Measurements from ENCODE around the gene SLC5A5. TPM values are rescaled to one million over a fixed set of nuclear protein-coding genes. Genes with fewer than 3 reads are reported as not detected.

The SLC5A5 gene
- total and polyA plus RNA-seq, 2 of the 8 experiments (the other 6 are each of a cell fraction or from before 2014, with no cell fraction given), result 1.5 to 1.8 TPM

DNA sequence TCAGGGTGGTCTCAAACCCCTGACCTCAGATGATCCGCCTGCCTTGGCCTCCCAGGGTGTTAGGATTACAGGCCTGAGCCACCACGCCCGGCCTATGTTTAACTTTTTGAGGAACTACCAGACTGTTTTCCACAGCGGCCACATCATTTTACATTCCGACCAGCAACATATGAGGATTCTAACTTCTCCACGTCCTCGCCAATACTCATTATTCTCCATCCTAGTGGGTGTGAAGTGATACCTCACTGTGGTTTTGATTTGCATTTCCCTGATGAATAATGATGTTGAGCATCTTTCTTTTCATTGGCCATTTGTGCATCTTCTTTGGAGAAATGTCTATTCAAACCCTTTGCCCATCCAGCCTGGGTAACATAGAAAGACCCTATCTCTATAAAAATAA, 14.8 kb downstream of the SLC5A5 start:
- Histone ChIP-seq H3K56ac (replicated peaks; ENCODE audit: insufficient read length, low read depth, low read length) (no peak overlapping the region), H2AFZ (ENCODE audit: low read length) (no peak overlapping the region), H3K4me2 (ENCODE audit: insufficient read depth in 1 of 2, low read depth in 2 of 2, low read length in 2 of 2) (no peak overlapping the region), H2BK5ac (ENCODE audit: low read depth, low read length) (no peak overlapping the region), H3K4me1 (replicated peaks in 1 of 4; ENCODE audit: control insufficient read depth in 3 of 4, insufficient read depth in 4 of 4, low read length in 3 of 4) (no peaks in the 10 kb centered on the region; a peak in 2 of 7 replicates), H4K20me1 (replicated peaks in 1 of 2; ENCODE audit: control insufficient read depth in 1 of 2, insufficient read depth in 2 of 2, low read length in 2 of 2) (peaks cover 0 to 1% of the 10 kb centered on the region in 2 experiments), H3K27ac (ENCODE audit: low read depth, low read length) (no peak overlapping the region), H4K91ac (replicated peaks; ENCODE audit: insufficient read length, low read length) (no peak overlapping the region), H3K4ac (replicated peaks; ENCODE audit: insufficient read length, low read depth, low read length) (no peak overlapping the region), H3K9me3 (ENCODE audit: insufficient read depth in 2 of 2, low read depth in 1 of 2, low read length in 1 of 2) (no peaks in the 10 kb centered on the region), H4K8ac (ENCODE audit: extremely low read depth, insufficient read depth, low read length) (no peak overlapping the region), H3K14ac (ENCODE audit: insufficient read length) (no peak overlapping the region), H3K79me1 (ENCODE audit: low read depth, low read length) (no peaks in the 10 kb centered on the region), H3K23ac (ENCODE audit: insufficient read length) (no peak overlapping the region), H3K23me2 (ENCODE audit: low read depth, low read length) (no peaks in the 10 kb centered on the region), H2BK12ac (ENCODE audit: low read depth, low read length) (no peak overlapping the region), H2BK15ac (ENCODE audit: low read length) (no peak overlapping the region), H2BK120ac (replicated peaks; ENCODE audit: low read depth, low read length) (no peak overlapping the region), H3K79me2 (ENCODE audit: control insufficient read depth in 1 of 2, insufficient read depth in 2 of 2, low read length in 2 of 2) (no peaks in the 10 kb centered on the region), H2BK20ac (ENCODE audit: low read length) (no peak overlapping the region), H4K5ac (ENCODE audit: insufficient read length, low read depth, low read length) (no peak overlapping the region), H3K18ac (ENCODE audit: extremely low read depth, low read length) (no peak overlapping the region), H3K4me3 (ENCODE audit: extremely low read depth in 1 of 4, insufficient read depth in 2 of 4, low read depth in 3 of 4, low read length in 4 of 4) (no peak overlapping the region), H2AK5ac (ENCODE audit: low read depth, low read length) (no peak overlapping the region), H3K36me3 (ENCODE audit: control insufficient read depth in 2 of 4, insufficient read depth in 4 of 4, low read length in 3 of 4) (no peaks in the 10 kb centered on the region), H3K27me3 (replicated peaks in 1 of 4; ENCODE audit: control insufficient read depth in 3 of 4, extremely low read depth in 1 of 4, insufficient read depth in 3 of 4, low read length in 3 of 4) (no peaks in the 10 kb centered on the region; a peak in 1 of 7 replicates), H3K9ac (replicated peaks in 1 of 4; ENCODE audit: extremely low read depth in 1 of 4, low read depth in 3 of 4, low read length in 3 of 4) (no peak overlapping the region)
- DNase-seq (ENCODE audit: low read depth in 1 of 2, low spot score in 2 of 2) (no peak), FAIRE-seq (no peak)
- 89% methylated on average over 6 of the region's 7 CpGs; no CpG with 5 or more reads in 1 of the 2 experiments for WGBS, 2 experiments (ENCODE audit: extremely low coverage in 1 of 2, insufficient coverage in 1 of 2, insufficient read length in 1 of 2, insufficient replicate concordance in 2 of 2, low coverage in 1 of 2, low lambda C conversion rate in 2 of 2, missing lambda C conversion rate in 1 of 2)
- ChIA-PET CTCF (ENCODE audit: partially characterized antibody) (interaction anchor here (1.0 kb wide), 1 partner anchor 112 kb away, joined by 3 read pairs; no protein-coding TSS in a partner anchor), POLR2A (ENCODE audit: partially characterized antibody) (interaction anchor here (0.7 kb wide), 1 partner anchor 200 kb away, joined by 3 read pairs; no protein-coding TSS in a partner anchor)
- TF ChIP-seq PHF8 (conservative IDR thresholded peaks at IDR 0.05; ENCODE audit: low read depth, low read length) (no peak), JUN (IDR thresholded peaks at IDR 0.05; ENCODE audit: low read depth, low read length) (no peak), HDAC2 (IDR thresholded peaks at IDR 0.05; ENCODE audit: borderline replicate concordance in 1 of 2, low read depth in 2 of 2, low read length in 2 of 2) (no peak), YY1 (IDR thresholded peaks at IDR 0.05; ENCODE audit: low read depth, low read length) (no peak), RFX5 (IDR thresholded peaks at IDR 0.05; ENCODE audit: borderline replicate concordance, low read depth, low read length) (no peak), RBBP5 (IDR thresholded peaks at IDR 0.05; ENCODE audit: borderline replicate concordance, low read depth, low read length) (no peak), CTBP2 (IDR thresholded peaks at IDR 0.05; ENCODE audit: borderline replicate concordance, insufficient read depth, insufficient read length, low read length) (no peak)
- TF ChIP-seq, protein P1, sequence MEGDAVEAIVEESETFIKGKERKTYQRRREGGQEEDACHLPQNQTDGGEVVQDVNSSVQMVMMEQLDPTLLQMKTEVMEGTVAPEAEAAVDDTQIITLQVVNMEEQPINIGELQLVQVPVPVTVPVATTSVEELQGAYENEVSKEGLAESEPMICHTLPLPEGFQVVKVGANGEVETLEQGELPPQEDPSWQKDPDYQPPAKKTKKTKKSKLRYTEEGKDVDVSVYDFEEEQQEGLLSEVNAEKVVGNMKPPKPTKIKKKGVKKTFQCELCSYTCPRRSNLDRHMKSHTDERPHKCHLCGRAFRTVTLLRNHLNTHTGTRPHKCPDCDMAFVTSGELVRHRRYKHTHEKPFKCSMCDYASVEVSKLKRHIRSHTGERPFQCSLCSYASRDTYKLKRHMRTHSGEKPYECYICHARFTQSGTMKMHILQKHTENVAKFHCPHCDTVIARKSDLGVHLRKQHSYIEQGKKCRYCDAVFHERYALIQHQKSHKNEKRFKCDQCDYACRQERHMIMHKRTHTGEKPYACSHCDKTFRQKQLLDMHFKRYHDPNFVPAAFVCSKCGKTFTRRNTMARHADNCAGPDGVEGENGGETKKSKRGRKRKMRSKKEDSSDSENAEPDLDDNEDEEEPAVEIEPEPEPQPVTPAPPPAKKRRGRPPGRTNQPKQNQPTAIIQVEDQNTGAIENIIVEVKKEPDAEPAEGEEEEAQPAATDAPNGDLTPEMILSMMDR (IDR thresholded peaks at IDR 0.05; ENCODE audit: control extremely low read depth in 1 of 3, insufficient read depth in 1 of 3, low read depth in 1 of 3, low read length in 3 of 3), result no peak
